ENCODE data around the gene FOLH1.
"Not testable (repeated sequence)": the region's sequence is repeated elsewhere in the genome, so short reads cannot be mapped to it uniquely, and the experiment has no call there.

Gene FOLH1
- total RNA-seq: 0 to 0.18 (median 0.05) reads per million in 18 experiments

DNA sequence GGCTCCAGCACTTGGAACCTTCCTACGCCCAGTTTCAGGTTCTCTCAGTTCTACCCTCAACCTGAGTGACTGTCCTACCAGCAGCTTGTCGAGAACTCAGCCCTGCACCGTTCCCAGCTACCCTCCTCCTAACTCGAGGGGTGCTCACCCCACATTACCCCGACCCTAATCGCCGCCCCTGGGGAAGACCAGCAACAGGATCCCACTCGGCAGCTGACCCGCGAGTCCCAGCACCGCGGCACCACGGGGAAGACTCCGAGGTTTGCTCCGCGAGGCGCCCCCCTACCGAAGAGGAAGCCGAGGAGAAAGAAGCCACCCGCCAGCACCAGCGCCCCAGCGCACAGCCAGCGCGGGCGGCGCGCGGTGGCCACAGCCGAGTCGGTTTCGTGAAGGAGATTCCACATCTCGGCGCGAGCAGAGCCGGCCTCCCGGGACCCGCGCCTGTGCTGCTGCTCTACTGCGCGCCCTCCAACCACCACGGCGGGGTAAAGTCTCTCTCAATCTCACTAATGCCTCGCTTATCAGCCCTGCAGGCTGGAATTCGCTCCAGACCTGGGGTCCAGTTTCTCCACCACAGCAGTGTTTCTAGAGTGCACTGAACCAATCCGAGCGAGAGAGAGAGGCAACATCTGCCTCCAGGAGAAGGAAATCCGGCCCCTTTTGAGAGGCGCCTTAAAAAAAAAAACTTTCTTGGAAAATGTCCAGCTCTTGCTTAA is at the start of gene FOLH1:
FOLH1 (minus strand) TSS at position 597 of the 716 bp plus-strand sequence; CDS start at position 404, 193 bp downstream.
- DNase-seq: peak in 1 of 2 donors; percentile 9

DNA sequence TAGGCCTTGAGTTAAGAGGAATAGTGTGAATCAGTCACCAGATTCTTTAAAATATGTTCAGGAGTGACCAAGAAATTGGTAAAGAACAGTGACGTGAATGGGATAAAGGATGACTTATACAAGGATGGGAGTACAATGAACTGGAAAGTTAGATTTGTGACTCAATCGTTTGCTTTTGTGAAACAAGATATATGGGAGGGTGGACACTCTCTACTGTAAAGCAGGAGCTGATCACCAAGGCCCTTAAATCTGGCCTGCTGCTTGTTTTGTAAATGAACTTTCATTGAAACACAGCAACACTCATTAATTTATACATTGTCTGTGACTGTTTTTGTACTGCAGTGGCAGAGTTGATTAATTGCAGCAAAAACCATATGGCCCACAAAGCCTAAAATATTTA is 46.7 kb upstream of the FOLH1 start:
- DNase-seq: not testable (repeated sequence)

DNA sequence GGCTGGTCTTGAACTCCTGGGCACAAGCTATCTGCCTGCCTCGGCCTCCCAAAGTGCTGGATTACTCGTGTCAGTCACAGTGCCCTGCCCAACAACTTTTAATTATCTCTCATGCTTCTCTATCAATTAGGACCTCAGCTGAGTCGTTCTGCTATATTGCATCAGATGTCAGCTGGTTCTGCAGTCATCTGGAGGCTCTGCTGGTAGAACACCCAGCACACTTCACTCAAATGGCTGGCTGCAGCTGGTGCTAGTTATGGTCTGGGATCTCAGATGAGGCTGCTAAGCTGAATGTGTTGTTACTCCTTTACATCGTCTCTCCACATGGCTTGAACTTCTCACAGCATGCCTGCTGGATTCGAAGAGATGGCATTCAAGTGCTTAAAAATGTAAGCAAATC is 42.8 kb upstream of the FOLH1 start:
- not testable (repeated sequence) for DNase-seq

DNA sequence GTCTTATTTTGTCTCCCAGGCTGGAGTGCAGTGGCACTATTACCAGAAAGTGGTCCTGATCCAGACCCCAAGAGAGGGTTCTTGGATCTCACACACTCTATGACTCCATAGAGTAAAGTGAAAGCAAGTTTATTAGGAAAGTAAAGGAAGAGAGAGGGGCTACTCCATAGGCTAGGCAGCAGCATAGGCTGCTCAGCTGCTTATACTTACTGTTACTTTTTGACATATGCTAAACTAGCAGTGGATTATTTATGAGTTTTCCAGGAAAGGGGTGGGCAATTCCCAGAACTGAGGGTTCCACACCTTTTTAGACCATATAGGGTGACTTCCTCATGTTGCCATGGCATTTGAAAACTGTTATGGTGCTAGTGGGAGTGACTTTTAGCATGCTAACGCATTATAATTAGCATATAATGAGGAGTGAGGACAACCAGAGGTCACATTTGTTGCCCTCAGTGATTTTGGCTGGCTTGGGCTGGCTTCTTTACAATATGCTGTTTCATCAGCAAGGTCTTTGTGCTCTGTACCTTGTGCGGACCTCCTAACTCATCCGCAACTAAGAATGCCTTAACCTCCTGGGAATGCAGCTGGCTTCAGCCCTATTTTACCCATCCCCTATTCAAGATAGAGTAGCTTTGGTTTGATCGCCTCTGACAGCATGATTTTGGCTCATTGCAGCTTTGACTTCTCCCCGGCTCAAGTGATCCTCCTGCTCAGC is 42.2 kb upstream of the FOLH1 start:
- not testable (repeated sequence) for DNase-seq

DNA sequence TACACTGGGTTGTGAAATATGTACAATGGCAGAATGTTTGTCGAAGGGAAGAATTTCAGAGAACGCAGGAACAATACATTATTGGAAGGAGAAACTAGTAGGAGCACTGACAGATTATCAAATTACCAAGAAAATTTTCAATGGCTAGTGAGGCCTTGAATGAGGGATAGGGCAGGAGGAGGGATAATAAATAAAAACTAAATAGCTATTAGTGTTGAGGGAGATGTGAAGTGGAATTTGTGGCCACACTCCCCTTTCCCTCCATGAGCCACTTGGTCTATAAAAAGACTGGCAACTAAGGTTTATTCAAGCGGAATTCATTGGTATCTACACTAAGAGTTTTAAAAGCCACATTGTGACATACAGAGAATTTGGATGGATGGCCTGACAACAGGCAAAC is 41.0 kb upstream of the FOLH1 start:
- not testable (repeated sequence) for DNase-seq

DNA sequence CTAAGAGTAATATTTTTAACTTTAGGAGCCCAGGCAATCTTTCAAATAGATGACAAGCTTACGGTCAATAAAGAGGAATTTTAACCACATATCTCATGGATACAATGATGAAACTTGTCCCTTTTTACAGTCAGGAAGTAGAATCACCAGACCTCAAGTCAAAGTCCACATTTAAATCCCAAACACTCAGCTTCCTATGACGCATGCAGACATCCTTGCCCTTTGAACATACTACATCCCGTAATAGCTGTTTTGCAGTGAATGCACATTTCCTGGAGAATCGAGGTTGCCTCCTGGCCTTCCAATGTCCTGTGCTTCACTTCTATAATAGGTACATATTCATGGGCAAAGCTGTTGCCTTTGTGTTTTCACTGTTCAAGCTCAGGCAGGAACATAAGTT is 25.3 kb upstream of the FOLH1 start:
- not testable (repeated sequence) for DNase-seq

DNA sequence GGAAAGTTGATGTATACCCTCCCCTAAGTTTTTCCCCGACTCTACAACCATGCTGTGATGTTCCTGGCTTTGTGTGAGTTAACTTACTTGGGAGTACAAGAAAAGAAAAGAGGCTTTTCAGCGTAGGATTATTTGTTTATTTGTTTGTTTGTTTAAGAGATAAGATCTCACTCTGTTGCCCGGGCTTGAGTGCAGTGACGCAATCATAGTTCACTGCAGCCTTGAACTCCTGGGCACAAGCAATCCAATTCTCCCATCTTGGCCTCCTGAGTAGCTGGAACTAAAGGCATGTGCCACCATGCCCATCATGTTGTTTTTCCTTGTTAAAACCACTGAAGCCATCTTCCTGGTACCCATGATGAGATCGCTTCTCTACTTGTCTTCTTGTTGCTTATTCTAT is 24.6 kb upstream of the FOLH1 start:
- not testable (repeated sequence) for DNase-seq

DNA sequence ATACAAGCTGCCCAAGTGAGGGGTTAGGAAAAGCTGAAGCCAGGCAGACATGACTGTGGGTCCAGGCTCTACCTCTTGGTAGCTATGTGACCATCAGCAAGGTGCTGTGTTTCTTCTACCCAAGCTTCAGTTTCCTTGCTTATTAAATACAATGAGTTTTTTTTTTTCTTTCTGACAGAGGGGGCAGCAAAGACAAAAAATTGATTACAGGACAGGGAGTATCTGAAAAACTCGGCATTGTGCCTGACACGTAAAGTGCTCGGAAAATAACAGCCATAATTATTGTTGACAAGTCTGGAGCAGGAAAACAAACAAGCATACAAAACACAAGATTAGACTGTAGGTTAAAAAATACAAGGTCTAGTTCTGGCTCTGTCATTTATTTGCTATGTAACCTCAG is 23.3 kb upstream of the FOLH1 start:
- DNase-seq: not testable (repeated sequence)

DNA sequence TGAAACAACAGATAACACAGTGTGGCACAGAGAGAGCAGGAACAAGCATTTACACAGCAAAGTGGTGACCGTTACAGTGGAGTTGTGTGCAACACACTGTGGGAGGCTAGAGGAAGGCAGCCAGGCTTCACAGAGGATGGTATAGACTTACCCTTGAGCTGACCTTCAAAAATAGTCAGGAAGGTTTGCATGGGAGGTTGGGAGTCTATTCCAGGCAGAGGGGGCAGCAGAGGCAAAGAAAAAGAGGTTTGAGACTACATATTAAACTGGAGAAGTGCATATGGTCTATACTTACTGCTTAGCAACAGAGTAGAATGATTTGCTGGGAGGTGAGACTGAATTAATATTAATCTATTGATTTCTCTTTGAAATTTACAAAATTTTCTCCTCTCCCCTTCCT is 22.1 kb upstream of the FOLH1 start:
- not testable (repeated sequence) for DNase-seq

DNA sequence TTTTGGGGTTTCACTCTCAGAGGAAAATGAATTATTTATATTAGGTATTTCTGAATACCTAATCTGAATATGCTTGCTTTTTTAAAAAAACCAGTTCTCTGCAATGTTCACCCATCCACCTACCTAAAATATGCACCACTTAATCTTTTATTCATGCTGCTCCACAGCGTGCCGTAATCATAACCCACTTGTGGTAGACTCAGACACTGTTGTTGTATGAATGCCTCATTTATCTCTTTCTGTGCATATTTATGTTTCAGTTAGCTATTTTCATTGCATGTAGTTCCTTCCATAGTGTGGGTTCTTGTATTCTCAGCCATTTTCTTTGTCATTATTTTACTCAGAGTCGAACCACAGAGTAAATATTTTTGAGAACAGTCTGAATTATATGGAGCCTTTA is 21.6 kb upstream of the FOLH1 start:
- not testable (repeated sequence) for DNase-seq

DNA sequence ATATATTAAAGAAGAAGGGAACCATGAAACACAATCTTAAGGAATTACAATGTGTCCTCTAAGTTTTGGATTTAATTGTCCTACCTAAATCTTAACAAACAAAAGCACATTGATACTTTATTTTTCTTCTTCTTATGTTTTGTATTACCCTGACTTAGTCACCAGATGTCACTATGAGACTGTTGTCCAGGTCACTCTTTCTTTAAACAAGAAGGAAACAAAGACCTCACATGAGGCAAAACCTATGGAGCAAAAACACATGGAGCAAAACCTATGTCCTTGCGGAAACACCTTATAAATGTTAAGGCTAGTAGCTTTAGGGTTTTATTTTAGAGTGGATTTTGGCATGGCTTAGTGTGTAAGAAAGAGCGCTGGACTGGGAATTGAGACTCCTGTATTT is 20.7 kb upstream of the FOLH1 start:
- DNase-seq: not testable (repeated sequence)

DNA sequence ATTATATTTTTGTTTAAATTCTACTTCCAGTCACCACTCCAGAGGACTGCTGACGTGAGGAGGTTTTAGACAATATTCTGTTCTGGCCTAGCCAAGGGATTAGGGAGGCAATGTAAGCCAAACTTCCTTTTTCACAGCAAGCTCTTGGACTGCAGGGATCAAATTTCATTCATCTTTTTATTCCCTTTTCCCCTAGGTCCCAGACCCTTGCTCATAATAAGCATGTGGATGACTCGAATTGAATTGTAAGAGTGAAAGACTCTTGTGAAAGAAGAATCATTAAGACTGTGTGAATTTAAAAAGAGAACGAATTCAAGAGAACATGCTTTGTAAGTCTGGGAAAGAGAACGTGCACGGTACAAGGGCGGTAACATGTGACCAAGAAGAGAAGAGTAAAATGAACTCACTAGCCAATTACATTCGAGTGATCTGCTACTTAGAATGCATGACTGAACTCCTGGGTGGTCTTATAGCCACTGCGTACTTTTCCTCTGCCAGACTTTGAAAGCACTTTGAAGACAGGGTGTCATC is 16.9 kb upstream of the FOLH1 start:
- not testable (repeated sequence) for DNase-seq

DNA sequence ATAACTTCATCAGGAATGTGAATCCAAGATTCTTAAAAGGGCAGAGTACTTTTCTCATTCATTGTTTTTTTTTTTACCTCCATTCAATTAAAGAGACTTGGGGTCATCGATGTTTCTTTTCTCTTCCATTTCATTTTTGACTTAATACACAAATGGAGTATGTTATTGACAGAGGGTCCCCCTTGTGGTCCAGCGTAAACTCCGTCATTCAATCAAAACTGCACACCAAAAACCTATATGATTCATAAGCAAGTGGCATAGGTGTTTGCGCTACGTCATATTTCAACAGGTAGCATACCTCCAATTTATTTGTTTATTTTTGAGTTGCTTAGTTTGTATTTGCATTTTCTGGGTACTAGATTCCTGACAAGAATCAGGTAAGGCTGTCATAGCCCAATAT is 12.7 kb upstream of the FOLH1 start:
- DNase-seq: no peak

DNA sequence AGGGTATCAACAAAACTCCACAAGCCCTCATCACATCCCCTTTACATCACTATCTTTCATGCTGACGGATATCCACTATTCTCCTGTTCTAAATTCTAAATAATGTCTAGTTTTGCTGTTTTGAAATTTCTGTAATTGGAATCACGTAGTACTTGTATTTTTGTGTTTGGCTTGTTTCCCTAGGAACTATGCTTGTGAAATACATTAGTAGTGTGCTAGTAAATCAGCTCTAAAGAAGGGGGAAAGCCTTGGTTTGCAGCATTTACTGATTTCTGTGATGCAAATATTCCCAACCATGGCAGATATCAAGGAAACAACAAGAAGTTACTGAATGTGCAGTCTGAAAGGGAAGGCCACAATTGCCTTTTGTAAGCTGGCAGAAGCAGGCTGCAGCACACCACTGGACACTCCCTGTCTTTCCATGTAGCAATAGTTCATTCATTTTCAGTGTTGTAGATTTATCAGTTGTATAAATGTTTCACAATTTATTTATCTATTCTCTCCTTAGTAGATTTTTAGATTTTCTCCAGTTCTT is 4.7 kb upstream of the FOLH1 start:
- no peak for DNase-seq

DNA sequence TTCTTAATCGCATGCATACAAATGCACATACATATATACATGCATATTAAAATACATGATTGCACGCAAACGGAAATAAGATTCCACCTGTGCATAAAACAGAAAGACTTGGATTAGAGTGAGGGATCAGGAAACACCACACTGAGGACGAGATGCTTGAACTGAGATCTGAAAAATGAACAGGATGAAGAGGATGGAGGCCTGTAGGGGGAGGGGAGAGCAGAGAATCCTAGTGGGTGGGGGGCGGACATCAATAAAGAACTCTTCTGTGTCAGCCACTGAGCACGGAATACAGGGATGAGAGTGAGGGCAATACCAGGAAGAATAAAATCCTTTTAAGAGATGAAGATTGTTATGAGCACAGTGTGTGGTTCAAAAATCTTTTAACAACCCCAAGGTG is 1.4 kb downstream of the FOLH1 start:
- not testable (repeated sequence) for DNase-seq

DNA sequence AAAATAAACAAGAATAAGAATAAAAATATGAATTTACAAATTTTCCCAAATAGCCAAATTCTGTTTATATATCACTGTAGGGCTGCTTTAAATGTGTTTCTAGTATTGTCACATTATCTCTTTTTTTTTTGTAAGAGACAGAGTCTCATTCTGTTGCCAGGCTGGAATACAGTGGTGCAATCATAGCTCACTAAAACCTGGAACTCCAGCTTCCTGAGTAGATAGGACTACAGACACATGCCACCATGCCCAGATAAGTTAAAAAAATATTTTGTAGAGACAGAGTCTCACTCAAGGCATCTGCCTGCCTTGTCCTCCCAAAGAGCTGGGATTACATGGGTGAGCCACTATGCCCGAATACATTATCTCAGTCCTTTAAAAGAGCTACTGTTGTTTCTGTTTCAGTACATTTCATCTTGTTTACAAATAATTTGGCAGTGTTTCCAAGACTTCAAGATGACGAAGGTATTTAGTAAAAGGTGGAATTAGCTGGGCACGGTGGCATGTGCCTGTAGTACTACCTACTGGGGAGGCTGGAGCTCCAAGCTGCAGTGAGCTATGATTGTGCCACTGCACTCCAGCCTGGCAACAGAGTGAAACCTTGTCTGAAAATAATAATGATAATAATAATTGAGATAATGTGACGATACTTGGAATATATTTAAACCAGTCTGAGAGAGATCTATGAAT is 6.0 kb downstream of the FOLH1 start:
- DNase-seq: no peak

DNA sequence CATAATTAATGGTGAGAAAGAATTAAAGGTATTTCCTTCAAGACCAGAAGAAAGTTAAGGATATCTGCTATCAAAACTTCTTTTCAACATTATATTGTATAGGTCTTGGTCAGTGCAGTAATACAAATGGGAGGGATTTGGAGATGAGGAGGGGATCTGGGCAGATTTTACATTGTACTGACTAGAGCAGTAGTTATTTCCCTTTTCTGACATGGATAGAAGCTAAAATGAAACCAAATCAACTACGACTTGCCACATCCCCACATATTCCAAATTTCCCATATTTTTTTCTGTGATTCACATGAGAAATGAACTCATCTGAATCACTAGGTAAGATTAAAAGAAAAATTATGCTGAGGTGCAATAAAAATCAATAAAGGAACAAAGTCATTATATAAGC is 11.6 kb downstream of the FOLH1 start:
- not testable (repeated sequence) for DNase-seq

DNA sequence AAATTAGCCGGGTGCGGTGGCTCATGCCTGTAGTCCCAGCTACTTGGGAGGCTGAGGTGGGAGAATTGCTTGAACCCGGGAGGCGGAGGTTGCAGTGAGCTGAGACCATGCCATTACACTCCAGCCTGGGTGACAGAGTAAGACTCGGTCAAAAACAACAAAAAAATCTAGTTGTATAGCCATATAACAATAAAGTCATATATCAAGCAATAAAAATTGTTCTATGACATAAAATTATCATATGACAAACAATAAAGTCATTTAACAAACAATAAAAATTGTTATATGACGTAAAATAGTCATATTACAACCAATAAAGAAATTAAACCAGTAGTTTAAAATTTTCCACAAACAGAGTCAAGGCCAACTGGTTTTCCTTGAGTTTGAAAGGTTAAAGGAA is 12.4 kb downstream of the FOLH1 start:
- DNase-seq: not testable (repeated sequence)

DNA sequence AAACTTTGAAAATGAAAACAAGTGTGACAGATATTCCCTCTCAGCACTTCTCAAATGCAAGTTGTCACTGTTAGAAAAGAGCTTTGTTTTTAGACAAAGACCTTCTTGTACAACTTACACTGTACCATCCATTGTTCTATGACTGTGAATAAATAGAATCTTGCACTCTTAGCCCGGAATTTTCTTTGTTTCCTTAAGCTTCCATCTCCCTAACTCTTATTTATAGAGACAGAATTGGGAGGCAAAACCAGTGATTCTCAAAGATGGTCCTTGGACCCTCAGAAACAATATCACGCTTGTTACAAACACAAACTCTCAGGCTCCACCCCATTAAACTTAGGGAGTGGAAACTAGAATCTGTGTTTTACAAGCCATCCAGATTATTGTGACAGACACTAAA is 18.1 kb downstream of the FOLH1 start:
- not testable (repeated sequence) for DNase-seq

DNA sequence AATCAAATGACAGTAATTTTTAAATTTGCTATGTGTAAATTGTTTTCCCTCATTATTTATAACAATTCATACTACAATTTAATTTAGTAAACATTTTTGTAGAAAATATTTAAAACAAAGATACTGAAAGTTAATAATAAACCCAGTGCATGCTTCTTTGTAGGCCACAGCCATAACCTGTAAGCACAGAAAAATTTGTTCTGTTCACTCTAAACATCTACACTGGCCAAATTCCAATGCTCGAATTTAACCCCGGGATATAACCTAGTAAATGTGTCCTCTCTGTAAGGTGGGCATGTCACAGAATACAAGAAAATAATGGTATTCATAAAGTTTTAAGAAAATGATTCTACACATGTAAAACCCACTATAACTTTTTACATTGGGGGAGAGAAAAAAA is 22.2 kb downstream of the FOLH1 start:
- not testable (repeated sequence) for DNase-seq

DNA sequence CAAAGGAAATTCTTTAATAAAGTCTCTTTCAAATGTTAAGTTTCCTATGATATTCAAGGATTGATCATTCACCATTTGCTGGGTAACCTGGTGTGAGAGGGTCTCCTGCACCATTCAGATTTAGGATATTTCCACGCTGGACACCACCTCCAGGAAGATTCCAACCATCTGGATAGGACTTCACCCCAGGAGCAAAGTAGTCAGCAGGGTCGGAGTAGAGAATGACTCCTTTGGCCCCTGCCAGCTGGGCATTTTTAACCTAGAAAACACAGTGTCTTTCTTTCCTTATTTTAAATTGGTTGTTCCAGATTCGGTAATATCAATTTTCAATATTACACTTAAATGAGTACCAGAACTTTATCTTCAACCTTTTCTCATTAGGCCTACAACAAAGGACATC is 22.8 kb downstream of the FOLH1 start:
- DNase-seq: not testable (repeated sequence)

DNA sequence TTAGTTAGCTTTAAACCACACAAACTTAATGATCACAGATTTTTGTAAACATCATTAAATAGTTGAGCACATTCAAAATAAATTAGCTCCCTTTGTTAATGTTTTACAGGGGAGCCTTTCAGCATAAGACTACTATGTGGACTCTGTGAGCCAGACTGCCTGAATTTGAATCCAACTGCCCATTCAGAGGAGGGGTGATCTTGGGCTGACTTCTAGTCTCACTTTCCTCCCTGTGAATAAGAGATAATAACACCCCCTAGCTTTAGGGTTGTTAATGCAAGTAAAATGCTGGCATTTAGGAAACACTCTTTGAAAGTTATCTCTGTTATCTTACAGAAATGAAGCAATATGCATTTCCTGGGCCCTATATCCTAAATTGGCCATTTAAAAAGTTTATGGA is 23.6 kb downstream of the FOLH1 start:
- not testable (repeated sequence) for DNase-seq

DNA sequence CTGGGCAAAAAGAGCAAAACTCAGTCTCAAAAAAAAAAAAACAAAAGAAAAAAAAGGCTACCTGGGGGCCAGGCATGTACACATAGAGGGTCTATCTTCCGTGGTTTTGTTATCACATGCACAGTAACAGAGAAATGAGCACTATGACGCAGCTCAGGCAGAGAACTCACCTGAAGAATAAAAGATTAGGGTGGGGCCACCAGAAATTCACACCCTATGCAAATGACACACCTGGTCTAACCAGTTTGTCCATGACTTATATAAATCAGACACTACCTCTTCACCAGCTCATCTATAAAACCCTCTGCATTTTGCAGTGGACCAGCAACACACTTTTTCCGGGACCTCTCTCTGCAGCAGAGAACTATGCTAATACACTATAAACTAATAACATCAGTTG is 30.5 kb downstream of the FOLH1 start:
- DNase-seq: not testable (repeated sequence)

All from inflammatory macrophage (primary cell).